HG02759 (cell line): ENCODE results near the gene EMX1.
A peak's percentile ranks its signal among the peaks of the same experiment; 100 is the strongest.

Experiments used
- ATAC-seq: cut with Tn5 transposase; IDR thresholded peaks from one replicate; pipeline ENCODE4 v1.9.1; 2021; ENCODE audit warnings: mild to moderate bottlenecking, moderate library complexity; ENCODE audit not compliant: unreplicated experiment

The EMX1 gene

GRCh38 chr2:72917138-72917876, at the start of gene EMX1:
EMX1 (plus strand) TSS chr2:72917519; CDS start chr2:72917853, 334 bp downstream.
- peak; percentile 47 for ATAC-seq

DNA sequence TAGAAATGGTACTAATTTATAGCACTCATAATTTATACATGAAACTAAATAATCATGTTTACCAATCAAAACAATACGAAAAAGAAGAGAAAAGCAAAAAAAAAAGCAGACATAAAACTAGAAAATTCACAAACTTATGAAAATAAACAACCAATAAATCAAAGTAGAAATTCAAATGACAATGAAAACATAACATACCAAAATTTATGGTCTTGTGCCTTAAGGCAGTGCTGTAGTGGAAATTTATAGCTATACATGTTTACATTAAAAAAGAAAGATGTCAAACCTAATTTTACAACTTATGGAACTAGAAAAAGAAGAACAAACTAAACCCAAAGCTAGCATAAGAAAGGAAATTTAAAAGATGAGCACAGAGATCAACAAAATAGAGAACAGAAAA, 46.3 kb upstream of the EMX1 start:
- ATAC-seq, result no peak

GRCh38 chr2:72871880-72872279, 45.4 kb upstream of the EMX1 start:
- ATAC-seq, result no peak

- ATAC-seq, result no peak
Measured at GRCh38 chr2:72883356-72883962, 33.9 kb upstream of the EMX1 start.

DNA sequence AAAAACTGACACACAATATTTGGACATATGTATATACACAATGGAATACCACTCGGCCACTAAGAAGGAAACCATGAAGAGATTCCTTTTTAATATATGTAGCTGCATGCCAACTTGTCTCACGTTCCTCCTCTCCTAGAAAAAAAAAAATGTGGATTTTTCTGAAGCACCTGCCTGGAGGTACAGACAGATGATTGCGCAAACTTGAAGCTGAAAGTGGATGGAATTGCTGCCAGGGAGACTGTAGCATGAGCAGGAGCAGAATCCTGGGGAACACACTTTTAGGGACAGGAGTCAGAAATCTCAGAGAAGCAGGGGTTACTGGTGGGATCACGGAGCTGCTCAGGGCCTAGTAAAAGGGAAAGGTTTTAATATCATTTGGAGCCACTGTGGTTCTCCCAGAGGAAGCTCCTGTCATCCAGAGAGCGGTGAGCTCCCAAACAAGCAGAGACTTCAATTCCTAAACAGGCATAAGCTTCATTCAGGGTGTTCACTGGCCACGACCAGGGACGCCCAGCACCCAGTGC, 30.8 kb upstream of the EMX1 start:
- ATAC-seq, result no peak

GRCh38 chr2:72887032-72887739, 30.1 kb upstream of the EMX1 start, which contains the start of gene SPR:
SPR (plus strand) TSS chr2:72887408; CDS start chr2:72887433, 25 bp downstream.
- peak; percentile 96 for ATAC-seq

GRCh38 chr2:72887740-72888437, 29.4 kb upstream of the EMX1 start:
- peak; percentile 50 for ATAC-seq

DNA sequence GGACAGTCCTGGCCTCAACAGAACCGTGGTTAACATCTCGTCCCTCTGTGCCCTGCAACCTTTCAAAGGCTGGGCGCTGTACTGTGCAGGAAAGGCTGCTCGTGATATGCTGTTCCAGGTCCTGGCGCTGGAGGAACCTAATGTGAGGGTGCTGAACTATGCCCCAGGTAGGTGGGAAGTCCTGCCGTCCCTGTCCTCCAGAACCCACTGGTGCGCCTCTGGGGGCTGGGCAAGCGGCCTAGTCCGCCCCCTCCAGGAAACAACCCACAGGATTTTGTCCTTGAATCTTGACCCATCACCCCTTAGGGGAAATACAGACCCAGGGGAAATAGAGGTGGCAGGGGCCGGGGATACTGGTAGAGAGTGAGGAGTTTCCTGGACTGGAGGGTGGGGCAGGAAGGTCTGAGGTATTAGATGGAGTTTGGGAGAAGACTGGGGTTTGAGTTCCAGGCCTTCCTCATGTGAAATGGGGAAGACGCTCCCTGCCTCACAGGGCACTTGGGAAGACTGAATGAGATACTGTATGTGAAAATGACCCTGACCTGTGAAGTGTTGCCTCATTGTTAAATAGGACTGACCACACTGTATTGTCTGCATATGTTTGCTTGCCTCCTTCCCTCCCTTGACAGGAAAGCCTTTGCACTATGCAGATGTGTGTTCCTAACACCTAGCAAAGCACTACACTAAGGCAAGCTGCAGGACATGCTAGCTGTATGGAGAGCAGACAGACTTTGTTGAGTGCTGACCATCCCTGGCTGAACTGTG, 28.7 kb upstream of the EMX1 start:
- no peak for ATAC-seq

DNA sequence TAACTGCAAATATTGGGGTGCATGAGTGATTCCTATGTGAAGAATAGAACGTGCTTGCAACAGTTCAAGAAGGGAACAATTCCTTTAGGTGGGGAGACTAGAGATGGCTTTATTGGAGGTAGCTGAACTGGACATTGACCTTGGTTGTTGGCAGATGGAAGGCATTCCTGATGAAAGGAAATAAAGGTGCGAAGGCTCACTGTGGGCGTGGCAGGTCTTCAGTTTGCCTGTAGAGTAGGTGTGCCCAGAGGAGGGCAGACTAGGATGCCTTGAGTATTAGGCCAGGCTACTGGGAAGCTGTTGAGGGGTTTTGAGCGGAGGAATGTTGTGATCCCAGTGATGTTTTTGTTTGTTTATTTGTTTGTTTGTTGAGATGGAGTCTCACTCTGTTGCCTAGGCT, 27.3 kb upstream of the EMX1 start:
- ATAC-seq, result no peak

- no peak for ATAC-seq
Measured at GRCh38 chr2:72891091-72891818, 26.1 kb upstream of the EMX1 start.

DNA sequence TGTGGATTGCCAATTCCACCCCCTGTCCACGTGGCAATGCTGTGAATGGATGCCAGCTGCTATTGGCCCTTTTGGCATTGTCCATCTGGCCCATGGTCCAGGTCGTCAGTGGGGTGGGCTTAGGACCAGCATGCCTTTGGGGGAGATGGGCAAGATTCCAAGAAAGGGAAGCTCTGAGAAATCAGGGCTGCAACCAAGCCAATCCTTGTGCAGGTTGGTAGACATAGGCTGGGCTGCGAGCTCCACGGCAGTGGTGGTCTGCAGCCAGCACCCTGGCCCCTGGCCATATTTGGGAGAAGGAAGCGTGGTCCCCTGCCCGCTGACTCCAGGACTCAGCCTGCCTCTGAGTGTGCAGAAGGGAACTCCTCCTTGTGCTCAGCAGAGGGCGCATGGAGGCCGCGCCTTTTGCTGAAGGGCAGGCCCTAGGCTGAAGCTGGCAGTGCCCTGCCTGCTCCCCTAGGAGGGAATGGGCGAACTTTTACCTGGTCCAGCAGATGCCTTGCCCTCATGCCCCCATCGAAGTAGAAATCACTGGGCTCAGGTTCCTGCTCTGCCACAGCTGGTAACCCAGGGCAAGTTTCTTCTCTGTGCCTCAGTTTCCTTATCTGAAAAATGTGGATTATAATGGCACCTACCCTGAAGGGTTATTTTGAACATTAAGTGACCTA, 24.7 kb upstream of the EMX1 start:
- peak; percentile 67 for ATAC-seq

GRCh38 chr2:72893594-72894319, 23.6 kb upstream of the EMX1 start:
- peak; percentile 72 for ATAC-seq

GRCh38 chr2:72894514-72894913, 22.8 kb upstream of the EMX1 start:
- ATAC-seq, result no peak

GRCh38 chr2:72895154-72895553, 22.2 kb upstream of the EMX1 start:
- ATAC-seq, result no peak

DNA sequence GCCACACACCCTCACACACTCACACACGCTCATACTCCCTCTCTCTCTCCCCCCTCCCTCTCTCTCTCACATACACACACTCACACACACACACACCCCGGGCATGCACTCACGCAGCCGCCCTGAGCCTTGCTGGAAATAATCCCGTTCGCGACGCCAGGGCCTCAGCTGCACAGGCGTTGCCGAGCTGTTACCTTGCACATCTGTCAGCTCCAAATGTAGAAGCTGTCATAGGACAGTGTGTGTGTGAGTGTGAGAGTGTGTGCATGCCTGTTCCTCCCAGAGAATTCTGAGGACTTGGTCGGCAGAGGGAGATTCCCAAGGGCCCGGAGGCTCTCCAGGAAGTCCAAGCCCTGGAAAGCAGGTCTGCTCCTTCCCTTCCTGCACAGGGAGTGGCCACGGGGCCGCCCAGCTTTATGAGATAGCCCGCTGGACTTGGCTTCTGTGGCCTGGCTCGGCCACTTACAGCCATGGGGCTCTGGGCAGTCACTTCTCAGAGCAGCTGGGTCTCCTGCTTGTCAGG, 21.5 kb upstream of the EMX1 start:
- ATAC-seq, result no peak

DNA sequence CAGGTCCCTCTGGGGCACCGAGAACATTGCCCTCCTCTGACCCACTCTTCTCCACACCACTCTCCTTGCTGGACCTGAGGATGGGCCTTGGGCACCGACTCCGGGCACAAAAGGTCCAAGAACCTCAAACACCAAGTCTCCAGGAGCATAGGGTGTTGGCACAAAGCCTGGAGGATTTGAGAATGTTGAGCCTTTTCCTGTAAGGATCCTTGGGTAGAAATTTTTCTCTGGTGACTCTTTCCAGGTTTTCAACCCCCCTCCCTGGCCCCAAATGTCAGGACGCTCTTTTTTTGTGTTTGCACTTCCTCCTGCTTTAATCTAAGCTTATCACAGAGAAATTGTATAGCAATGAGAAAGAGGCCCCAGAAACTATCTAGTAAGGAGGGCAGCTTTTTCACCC, 20.9 kb upstream of the EMX1 start:
- no peak for ATAC-seq

DNA sequence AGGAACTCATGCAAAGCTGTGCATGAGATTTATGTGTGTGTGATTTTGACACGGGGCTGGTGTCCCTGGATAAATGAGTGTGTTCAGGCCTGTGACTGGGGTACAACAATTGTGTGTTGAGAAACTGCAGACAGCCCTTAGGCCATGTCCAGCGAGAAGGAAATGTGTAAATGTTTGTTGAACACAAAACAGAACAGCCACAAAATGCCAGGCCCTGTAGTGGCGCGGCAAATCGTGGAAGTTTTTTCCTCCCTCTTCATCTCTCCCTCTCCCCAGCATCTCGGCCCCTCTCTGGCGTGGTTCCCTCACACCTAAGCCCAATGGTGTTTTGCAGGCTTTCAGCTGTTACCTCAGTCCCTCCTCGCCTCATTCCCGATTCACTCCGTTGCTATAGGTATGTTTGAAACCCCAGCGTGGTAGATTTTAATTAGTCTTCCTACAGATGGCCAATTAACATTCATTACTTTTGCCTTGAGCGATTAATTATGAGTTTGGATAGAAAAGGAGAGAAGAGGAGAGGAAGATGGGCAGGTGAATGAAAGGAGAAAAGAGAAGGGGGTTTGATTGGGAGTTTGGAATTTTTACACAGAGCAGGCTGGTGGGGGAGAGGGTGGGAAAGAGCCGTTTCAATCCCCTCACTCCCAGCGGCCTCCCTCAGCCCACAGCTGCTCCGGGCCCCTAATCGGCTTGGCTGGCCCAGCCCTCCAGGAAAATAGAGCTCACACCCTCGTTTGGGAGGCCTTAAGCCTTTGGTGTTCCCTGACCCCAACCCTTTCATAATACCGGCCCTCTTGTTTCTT, 19.3 kb upstream of the EMX1 start:
- no peak for ATAC-seq

DNA sequence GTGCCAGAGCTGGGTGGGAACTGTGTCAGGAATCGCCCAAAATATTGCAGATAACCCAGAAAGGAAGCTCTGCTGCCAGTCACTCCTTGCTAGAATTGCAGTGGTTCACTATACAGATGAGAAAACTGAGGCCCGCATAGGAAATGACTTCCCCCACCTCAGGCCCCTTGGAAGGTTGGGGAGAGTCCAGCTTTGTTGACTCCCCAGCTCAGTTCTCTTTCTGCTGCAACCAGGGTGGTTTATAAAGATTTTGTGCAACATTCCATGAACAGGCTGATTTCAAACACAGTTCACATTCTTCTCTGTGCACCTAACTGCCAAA, 18.8 kb upstream of the EMX1 start:
- no peak for ATAC-seq
